Measurements from ENCODE around the gene ENKD1.

ENKD1 gene

DNA sequence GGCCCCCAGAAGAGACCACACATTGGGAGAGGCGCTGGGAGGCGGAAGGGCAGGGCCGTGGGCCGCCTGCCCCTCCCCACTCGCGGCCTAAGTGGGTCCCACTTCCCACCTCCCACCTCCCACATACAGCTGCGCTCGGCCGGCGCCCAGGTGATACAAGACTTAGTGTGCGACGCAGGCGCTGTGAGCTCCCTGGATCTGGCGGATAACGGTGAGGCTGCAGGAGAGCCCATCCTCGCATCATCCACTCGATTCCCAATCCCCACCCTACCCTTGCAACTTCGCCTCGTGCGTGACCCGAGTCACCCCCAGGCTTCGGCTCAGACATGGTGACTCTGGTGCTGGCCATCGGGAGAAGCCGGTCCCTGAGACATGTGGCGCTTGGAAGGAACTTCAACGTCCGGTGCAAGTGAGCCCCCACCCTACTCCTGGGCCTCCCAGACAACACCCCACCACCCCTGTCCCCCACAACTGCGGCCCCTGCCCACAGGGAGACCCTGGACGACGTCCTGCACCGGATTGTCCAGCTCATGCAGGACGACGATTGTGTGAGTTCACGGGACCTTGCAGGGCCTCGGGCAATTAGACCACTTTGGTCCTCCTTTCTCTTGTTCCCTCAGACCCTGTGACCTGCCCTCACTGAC is 17.7 kb downstream of the ENKD1 start:
- no peak for DNase-seq (ENCODE audit: low spot score)

DNA sequence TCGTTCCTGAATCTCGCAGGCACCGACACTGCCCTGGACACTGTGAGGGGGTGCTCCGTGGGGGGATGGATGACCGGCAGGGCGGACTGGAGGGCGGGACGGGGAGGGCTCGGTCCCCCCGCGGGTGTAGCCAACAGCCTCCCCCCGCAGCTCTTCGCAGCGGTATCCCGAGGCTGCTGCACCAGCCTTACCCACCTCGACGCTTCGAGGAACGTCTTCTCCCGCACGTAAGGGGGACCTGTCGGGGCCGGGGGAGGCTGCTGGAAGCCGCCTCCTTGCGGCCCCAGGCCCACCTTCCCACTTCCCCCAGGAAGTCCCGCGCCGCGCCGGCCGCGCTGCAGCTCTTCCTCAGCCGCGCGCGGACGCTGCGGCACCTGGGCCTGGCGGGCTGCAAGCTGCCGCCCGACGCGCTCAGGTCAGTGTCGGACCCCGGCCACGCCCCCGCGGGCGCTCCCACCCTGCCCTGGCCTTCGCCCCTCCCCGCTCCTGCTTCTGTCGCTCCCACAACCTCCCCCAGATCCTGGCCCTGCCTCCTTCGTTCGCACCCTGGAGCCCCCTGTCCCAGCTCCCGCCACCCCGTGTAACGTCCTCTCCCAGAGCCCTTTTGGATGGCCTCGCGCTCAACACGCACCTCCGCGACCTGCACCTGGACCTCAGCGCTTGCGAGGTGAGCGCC is 18.3 kb downstream of the ENKD1 start:
- DNase-seq (ENCODE audit: low spot score) = no peak

DNA sequence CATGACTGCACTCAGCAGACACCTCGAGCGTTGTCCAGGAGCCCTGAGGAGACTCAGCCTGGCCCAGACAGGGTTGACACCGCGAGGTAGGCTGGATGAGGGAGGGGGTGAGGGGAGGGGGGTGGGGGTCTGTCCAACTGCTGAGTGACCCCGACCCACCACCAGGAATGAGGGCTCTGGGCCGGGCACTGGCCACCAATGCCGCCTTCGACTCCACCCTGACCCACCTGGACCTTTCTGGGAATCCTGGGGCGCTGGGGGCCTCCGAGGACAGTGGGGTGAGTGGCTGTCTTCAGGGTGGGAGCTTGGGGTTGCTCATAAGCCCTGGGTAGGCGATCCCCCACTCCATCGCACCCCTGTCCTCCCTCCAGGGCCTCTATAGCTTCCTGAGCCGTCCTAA is 18.9 kb downstream of the ENKD1 start:
- no peak for DNase-seq (ENCODE audit: low spot score)

DNA sequence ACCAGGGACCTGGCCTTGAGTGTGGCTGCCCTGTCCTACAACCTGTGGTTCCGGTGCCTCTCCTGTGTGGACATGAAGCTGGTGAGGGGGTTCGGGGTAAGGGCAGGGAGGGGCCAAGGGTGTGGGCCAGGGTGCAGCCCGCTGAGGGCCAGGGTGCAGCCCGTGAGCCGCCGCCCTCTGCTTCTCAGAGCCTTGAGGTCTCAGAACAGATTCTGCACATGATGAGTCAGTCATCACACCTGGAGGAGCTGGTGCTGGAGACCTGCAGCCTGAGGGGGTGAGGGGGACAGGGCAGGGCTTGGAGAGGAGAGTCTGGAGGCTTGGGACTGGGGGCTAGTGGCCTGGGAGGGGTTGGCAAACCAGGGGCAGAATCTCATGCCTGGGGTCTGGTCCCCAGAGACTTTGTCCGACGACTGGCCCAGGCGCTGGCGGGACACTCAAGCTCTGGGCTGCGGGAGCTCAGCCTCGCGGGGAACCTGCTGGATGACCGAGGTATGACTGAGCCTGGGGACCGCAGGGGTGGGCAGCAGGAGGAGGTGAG is 19.4 kb downstream of the ENKD1 start:
- DNase-seq (ENCODE audit: low spot score) = no peak

DNA sequence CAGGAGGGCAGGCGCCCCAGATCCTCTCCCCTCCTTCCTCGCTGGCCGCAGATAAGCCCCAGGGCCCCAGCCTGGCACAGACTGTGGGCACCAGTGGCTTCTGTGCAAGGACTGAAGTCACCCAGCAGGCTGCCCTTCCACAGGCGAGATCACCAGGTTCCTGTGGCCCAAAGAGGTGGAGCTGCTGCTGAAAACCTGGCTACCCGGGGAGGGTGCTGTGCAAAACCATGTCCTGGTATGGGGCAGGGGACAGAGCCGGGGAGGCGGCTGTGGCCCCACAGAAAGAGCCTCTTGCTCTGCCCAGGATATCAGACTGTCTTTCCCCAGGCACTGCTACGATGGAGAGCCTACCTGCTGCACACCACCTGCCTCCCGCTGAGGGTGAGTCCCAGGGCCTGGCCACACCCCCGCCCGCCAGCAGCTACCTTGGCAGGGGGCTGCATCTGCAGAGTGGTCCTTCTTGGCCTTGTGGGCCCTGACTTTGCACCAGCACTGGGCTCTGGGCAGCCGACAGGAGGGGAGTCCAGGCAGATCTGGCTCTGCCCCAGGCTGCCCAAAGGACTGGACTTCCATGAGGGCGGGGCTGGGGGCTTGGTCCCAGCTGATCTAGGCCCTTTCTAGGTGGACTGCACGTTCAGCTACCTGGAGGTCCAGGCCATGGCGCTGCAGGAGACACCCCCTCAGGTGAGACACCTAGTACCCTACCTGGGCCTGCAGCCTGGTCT is 21.0 kb downstream of the ENKD1 start:
- peak; percentile 12 for DNase-seq (ENCODE audit: low spot score)

DNA sequence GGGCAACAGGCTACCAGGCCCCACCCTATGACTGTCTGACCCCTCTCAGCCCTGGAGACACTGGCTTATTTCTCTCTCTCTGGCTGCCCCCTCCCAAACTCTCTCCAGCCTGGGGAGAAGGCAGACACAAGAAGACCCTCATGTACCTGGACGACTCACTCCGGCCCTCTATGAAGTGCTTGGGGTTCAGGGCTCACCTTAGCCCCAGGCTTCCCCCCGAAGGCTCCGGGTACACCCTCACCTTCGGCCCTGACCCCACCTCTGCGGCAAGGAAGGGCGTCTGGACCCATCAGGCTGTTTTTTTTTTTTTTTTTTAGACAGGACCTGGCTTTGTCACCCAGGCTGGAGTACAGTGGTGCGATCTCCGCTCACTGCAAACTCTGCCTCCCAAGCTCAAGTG is 22.5 kb downstream of the ENKD1 start:
- no peak for DNase-seq (ENCODE audit: low spot score)

DNA sequence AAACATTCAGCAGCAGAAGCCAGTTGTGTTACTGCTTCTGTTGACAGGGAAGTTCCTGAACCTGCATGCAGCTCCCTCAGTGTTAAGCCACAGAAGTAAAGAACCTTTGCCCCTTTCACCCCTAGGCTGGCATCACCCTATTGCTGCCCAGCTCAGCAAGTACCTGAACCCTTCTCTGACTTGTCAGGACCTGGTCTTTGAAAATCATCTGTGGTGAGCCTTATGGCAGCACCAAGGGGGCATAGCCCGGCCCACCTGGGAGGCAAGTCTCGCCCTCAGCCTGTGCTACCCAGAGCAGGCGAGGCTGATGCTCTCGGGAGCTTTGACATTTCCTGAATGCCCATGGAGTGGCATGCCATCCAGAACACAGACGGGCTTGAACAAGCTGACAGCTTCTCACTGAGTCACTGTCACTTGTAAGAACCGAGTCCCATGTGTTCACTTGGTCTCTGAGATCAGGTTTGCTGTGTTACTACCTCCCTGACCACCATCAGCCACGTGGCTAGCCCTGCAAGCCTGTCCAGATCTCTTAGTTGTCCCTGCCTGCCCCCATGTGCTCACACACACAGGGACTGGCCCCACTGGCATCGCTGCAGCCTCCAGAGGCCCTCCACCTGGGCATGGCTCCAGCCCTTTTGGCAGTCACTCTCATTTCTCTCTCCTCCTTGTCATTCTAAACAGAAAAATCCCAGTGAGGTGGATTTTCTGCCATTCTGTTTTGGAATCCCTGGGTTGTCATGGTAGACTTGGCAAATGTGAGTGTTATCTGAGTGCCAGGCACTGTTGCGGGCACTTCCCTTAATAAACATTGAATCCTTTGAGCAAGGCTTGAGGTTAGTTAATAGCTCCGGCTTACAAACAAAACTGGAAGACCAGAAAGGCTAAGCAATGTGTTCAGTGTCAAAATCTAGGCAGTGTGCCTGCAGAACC is 24.5 kb downstream of the ENKD1 start:
- no peak for DNase-seq (ENCODE audit: low spot score)

DNA sequence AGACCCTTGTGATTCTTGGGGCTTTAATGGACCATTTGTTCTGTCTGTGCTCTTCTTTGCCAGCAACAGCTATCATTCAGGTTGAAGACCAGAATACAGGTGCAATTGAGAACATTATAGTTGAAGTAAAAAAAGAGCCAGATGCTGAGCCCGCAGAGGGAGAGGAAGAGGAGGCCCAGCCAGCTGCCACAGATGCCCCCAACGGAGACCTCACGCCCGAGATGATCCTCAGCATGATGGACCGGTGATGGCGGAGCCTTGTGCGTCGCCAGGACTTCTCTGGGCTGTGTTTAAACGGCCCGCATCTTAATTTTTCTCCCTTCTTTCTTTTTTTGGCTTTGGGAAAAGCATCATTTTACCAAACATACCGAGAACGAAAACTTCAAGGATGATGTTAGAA is 28.9 kb downstream of the ENKD1 start:
- DNase-seq (ENCODE audit: low spot score) = no peak

DNA sequence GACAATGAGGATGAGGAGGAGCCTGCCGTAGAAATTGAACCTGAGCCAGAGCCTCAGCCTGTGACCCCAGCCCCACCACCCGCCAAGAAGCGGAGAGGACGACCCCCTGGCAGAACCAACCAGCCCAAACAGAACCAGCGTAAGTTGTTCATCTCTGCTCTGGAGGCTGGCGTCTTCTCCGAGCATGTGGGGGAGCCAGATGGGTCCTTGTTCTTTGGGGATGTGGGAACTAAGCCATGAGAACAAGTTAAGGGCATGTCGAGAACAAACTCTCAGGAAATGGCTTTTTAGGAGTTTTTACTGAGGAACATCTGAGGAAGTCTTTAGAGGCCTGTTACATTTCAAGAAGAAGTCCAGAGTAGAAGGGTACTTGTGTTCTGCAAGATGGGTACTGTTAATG is 29.8 kb downstream of the ENKD1 start:
- DNase-seq (ENCODE audit: low spot score) = no peak

DNA sequence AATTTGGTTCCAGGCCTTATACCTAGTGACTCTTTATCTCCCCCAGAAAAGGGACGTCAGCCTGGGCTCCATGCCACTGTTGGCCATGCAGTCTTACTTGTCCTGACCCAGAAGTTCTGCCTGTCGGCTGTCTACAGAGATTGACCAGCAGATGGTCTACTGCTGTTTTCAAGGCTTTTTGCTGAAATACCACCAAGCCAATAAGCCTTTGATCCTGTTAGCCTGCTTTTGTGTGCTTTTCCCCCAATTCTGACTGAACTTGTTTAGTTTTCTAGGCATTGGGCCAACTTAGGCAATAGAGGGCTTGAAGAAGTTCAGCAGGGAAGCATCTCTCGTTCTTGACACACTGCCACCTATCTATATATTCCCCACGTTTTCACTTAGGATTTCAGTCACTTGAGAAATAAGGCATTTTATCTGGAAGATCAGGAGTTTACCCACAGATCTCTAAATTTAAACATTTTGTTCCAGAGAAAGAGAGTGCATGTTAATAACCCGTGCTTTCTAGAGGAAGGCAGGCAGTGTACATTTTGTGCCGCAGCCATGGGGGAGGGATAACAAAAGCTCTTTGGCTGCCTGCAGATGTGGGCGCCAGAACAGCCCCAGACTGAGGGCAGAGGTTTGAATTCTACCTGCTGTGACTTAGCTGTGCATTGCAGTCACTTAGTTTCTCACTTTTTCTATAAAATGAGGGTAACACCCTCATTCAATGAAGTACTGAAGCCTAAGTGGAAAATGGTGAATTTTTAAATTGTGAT is 34.0 kb downstream of the ENKD1 start:
- DNase-seq (ENCODE audit: low spot score) = no peak

DNA sequence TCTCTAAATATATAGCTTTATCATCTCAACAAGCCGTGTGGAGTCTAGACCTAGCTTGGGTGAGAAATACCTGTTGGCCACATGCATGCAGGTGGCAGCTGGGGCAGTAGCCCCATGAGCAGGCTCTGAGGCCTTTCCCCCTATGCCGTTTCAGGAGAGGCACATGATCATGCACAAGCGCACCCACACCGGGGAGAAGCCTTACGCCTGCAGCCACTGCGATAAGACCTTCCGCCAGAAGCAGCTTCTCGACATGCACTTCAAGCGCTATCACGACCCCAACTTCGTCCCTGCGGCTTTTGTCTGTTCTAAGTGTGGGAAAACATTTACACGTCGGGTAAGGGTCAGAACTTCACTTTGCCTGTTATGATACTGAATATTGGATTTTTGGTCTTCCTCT is 38.3 kb downstream of the ENKD1 start:
- DNase-seq (ENCODE audit: low spot score) = no peak

DNA sequence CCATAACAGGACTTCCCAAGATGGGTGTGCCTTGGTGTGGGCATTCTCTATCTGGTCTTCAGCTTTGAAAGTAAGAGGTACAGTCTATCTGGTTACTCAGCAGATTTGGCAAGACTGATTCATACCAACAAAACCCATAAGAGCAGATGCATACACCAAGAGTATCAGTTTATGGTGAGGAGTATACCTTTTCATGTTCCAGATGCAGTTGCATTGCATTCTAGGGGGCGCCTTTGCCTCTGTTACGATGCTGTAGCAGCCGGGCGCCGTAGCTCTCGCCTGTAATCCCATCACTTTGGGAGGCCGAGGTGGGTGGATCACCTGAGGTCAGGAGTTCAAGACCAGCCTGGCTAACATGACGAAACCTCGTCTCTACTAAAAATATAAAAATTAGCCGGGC is 52.7 kb downstream of the ENKD1 start:
- no peak for DNase-seq (ENCODE audit: low spot score)

All from CD4-positive, alpha-beta T cell treated with Interleukin-2 at 100 ng/mL for 4 hours (primary cell).